ENCODE results near the gene TMCO4. TPM values are rescaled to one million over a fixed set of nuclear protein-coding genes. Genes with fewer than 3 reads are reported as not detected.

Gene TMCO4
- total RNA-seq, 4 donors from 2014 or later, result 19.0 to 26.6 (median 20.7) TPM

DNA sequence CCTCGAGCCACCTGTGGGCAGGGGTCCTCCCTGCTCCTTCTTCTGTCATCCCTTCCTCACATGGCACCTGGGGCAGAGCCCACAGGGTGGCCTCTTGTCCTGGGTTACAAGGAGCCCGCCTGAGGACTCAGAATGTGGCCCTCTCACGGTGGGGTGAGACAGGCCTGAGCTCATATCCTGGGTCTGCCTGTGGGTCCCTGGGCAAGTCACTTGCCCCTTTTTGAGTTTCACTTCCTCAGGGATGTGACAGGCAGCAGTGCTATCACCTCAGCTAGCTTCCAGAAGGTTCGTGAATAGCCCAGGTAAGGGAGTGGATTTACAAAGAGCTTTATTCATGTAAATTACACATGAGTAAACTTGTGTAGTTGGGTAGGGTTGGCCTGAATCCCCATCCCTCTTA lies 101.5 kb downstream of the TMCO4 start:
- ATAC-seq (ENCODE audit: low FRiP score), result no peak
- TF ChIP-seq, protein P1, sequence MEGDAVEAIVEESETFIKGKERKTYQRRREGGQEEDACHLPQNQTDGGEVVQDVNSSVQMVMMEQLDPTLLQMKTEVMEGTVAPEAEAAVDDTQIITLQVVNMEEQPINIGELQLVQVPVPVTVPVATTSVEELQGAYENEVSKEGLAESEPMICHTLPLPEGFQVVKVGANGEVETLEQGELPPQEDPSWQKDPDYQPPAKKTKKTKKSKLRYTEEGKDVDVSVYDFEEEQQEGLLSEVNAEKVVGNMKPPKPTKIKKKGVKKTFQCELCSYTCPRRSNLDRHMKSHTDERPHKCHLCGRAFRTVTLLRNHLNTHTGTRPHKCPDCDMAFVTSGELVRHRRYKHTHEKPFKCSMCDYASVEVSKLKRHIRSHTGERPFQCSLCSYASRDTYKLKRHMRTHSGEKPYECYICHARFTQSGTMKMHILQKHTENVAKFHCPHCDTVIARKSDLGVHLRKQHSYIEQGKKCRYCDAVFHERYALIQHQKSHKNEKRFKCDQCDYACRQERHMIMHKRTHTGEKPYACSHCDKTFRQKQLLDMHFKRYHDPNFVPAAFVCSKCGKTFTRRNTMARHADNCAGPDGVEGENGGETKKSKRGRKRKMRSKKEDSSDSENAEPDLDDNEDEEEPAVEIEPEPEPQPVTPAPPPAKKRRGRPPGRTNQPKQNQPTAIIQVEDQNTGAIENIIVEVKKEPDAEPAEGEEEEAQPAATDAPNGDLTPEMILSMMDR (IDR thresholded peaks at IDR 0.05), result no peak
- DNase-seq (ENCODE audit: low spot score), result no peak

DNA sequence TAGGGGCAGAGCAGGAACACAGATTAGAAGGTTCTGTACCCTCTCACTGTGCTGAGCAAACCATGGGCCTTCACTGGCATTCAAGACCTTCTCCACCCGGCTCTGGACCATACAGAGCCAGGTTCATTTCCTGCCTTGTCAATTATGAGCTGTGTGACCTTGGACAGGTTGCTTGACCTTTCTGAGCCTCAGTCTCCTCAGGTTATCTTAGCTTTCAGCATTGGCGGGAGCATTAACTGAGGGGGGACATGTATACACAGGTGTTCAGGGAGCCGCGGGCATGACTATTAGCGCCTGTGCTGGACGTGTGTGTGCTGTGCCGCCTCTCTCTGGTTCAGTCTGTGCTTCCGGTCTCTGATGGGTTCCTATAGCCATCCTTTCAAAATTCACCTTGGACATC lies 102.9 kb downstream of the TMCO4 start:
- ATAC-seq (ENCODE audit: low FRiP score) (no peak), DNase-seq (ENCODE audit: low spot score) (no peak)
- TF ChIP-seq, protein P1 (IDR thresholded peaks at IDR 0.05), result no peak

DNA sequence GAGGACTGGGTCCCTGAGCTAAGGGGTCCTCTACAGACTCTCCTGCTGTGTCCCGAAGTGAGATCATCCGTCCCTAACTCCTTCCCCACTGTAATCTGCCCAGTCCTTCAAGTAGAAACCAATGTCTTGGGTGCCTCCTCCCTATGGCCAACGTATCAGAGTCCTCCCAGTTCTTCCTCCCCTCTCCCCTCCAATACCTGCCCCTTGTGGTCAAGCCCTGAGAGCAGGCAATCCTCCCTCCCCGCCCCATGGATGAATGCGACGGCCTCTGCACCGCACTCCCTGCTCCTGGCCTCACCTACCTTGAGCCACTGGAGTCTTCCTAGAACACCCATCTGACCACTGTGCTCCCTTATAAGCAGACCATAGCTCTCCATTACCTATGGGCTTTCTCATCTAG lies 103.9 kb downstream of the TMCO4 start:
- DNase-seq (ENCODE audit: low spot score) (no peak), ATAC-seq (ENCODE audit: low FRiP score) (no peak)
- TF ChIP-seq, protein P1 (IDR thresholded peaks at IDR 0.05), result no peak

DNA sequence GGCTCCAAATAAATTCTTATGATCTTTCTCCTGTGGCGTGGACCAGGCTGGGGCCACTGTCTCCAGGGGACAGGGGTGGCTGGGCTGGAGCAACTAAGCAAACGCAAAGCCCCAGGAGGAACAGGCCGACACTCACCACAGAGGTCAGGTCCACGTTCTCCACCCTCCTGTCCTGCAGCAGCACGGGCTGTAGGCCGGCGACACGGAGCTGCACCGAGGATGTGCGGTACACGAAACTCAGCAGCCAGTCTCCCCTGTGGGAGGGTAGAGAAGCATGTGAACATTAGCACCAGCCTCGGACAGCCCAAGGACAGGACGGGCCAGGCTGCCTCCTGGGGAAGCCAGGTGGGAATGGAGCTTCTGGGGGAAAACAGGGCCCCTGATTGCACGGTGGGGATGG lies 105.4 kb downstream of the TMCO4 start:
- DNase-seq (ENCODE audit: low spot score) (no peak), ATAC-seq (ENCODE audit: low FRiP score) (no peak)
- TF ChIP-seq, protein P1 (IDR thresholded peaks at IDR 0.05), result no peak

DNA sequence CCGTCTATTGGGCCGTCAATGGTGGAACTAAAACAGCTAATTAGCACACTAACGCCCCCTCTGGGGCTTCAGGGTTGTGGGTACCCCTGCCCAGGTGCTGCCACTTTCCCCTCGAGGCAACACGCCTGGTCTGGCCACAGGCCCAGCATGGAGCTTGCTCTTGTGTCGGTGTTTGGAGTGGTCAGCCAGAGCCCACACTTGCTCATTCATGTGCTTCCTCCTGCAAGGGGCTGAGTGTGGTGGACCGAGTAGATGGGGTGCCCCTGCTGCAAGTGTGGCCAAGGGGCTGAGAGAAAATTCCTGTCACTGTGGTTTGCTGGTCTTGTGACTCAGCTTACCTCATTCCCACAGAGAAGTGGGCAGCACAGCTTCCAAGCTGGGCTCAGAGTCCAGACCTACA lies 109.4 kb downstream of the TMCO4 start:
- DNase-seq (ENCODE audit: low spot score) (no peak), ATAC-seq (ENCODE audit: low FRiP score) (no peak)
- TF ChIP-seq, protein P1 (IDR thresholded peaks at IDR 0.05), result no peak

DNA sequence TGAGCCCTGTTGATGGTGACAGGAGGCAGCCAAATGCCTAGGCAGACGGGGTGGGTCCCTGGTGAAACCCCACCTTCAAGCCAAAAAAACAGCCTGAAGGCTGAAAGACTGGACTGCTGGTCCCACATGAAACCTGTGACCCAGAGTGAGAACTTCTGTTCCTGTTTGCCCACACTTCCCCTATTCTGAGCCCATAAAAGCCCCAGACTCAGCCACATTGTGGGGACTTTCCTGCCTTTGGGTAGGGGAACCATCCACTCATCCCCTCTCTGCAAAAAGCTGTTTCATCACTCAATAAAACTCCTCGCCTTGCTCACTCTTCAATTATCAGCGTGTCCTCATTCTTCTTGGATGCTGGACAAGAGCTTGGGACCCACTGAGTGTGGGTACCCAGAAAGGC lies 109.9 kb downstream of the TMCO4 start:
- TF ChIP-seq, protein P1 (IDR thresholded peaks at IDR 0.05), result no peak
- no peak for ATAC-seq (ENCODE audit: low FRiP score)
- no peak for DNase-seq (ENCODE audit: low spot score)

DNA sequence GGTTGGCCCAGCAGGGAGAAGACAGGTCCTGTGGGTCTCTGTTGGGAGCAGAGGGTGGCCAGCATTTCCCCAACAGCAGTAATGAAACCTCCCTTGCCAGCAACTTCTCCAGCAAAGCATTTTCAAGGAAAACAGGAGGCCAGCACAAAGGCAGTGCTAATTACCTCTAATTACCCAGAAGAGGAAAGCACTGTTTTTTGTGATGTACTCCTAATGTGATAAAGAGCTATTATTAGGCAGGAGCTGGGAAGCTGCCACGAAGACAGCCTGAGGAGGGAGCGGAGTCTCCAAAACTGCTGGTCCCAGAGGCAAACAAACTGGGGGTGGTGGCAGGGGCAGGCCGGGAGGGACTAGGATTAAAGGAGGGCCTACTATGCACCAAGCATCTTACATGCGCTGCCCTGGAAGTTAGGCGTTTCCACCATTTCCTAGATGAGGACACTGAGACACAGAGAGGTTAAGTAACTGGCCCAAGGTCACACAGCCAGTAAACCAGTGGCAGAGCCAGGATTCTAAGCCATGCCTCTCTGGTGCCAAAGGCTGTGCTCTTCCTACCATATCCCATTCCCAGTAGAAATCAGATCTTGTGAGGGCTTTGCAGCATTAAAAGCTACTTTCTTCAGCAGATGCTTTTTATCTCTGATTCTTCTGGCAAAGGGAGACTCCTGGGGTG lies 110.5 kb downstream of the TMCO4 start:
- ATAC-seq (ENCODE audit: low FRiP score) (no peak), DNase-seq (ENCODE audit: low spot score) (no peak)
- TF ChIP-seq, protein P1 (IDR thresholded peaks at IDR 0.05), result no peak
